Measurements from ENCODE around the gene BTBD9.

The BTBD9 gene

GRCh38 chr6:38518511-38519304 lies 121.0 kb downstream of the BTBD9 start:
- TF ChIP-seq CTCF (IDR thresholded peaks at IDR 0.05; ENCODE audit: low read length, missing control alignments): no peak
- no peak for DNase-seq (ENCODE audit: low read depth)
- no peak overlapping the region for H3K4me3 ChIP-seq (replicated peaks; ENCODE audit: low read depth, low read length)

- DNase-seq (ENCODE audit: low read depth): no peak
- TF ChIP-seq CTCF (IDR thresholded peaks at IDR 0.05; ENCODE audit: low read length, missing control alignments): no peak
- no peak overlapping the region for H3K4me3 ChIP-seq (replicated peaks; ENCODE audit: low read depth, low read length)
Measured at GRCh38 chr6:38517005-38517404, 122.7 kb downstream of the BTBD9 start.

DNA sequence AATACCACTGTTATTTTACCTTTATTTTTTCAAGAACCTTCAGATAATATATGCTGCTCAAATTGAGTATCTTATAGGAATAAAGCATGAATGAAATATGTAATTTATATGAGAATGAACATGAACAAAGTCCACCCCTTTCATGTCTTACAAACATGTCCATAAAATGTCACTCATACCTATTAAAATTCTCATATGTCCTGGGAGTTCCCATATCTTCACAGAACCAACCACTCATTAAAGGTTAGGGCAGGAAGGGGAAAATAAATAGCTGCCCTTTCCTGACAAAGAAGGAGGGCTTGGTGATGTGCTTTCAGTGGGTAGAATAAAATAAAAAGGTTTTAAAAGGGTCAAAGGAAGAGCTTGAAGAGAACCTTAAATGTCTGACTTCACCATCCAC lies 125.3 kb downstream of the BTBD9 start:
- no peak for TF ChIP-seq CTCF (IDR thresholded peaks at IDR 0.05; ENCODE audit: low read length, missing control alignments)
- no peak for DNase-seq (ENCODE audit: low read depth)

DNA sequence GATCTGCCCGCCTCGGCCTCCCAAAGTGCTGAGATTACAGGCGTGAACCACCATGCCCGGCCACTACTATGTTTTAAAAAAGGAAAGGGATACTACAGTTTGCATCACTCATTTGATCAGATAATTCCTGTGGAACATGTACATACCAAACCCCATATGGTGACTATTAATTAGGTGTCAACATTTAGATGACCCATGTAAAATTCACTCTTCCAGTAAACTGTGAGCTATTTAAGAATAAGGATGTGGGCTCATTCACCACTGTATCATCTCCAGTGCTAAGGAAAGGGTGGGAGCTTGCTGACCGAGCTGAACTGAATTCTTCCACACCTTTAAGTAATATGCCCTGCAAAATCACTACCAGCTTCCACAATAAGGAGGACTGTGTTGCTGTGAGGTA lies 127.5 kb downstream of the BTBD9 start:
- no peak overlapping the region for H3K4me3 ChIP-seq (replicated peaks; ENCODE audit: low read depth, low read length)
- TF ChIP-seq CTCF (IDR thresholded peaks at IDR 0.05; ENCODE audit: low read length, missing control alignments): no peak
- no peak for DNase-seq (ENCODE audit: low read depth)

More for the DNA sequence above, 125.3 kb downstream of the BTBD9 start:
- H3K4me3 ChIP-seq (replicated peaks; ENCODE audit: low read depth, low read length): no peak overlapping the region

DNA sequence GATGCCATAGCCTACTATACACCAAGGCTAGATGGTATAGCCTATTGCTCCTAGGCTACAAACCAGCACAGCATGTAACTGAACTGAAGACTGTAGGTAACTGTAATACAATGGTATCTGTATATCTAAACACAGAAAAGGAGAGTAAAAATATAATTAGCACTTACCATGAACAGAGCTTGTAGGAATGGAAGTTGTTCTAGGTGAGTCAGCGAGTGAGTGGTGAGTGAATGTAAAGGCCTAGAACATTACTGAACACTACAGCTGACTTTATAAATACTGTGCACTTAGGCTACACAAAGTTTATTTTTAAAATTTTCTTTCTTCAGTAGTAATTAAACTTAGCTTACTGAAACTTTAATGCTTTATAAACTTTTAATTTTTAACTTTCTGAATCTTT lies 129.5 kb downstream of the BTBD9 start:
- H3K4me3 ChIP-seq (replicated peaks; ENCODE audit: low read depth, low read length): no peak overlapping the region
- peak; percentile 10 for DNase-seq (ENCODE audit: low read depth)

DNA sequence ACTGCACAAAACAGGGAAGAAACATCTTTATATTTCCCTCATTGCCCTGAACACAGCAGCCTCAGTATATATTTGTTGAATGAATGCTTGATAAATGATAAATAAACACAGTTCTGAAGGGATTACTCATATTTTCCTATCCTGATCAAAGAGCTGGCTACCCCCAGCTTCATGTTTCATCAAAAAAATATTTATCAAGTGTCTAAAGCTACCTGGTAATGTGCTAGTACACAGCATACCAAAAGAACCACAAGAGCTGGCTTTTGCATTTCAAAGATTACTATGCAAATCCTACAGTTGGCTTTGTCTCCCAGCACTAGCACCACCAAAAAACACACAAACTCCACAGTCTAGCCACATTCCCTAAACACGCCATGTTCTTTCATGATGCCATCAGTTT lies 130.0 kb downstream of the BTBD9 start:
- no peak overlapping the region for H3K4me3 ChIP-seq (replicated peaks; ENCODE audit: low read depth, low read length)
- peak; percentile 49 for DNase-seq (ENCODE audit: low read depth)
- TF ChIP-seq CTCF (IDR thresholded peaks at IDR 0.05; ENCODE audit: low read length, missing control alignments): no peak

More for the DNA sequence above, 129.5 kb downstream of the BTBD9 start:
- no peak for TF ChIP-seq CTCF (IDR thresholded peaks at IDR 0.05; ENCODE audit: low read length, missing control alignments)

DNA sequence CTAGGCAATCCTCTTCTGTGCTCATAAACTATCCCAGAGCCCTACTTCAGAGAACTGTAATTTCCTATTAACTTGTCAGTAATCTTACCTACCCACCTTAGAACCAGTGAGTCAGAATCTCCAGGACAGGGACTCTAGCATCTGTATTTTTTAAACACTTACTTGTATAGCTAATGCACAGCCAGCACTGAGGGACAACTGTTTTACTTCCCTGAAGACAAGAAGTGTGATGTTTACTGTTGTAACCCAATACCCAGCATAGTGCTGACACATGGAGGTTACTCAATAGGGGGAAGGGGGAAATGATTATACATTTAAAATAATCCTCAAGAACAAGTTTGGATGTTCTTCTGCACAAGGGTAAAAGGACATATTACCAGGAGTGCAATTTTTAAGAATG lies 130.8 kb downstream of the BTBD9 start:
- no peak for TF ChIP-seq CTCF (IDR thresholded peaks at IDR 0.05; ENCODE audit: low read length, missing control alignments)
- no peak overlapping the region for H3K4me3 ChIP-seq (replicated peaks; ENCODE audit: low read depth, low read length)
- DNase-seq (ENCODE audit: low read depth): peak; percentile 31

Measured in fibroblast of pulmonary artery (primary cell).